Endothelial cell of umbilical vein (primary cell): ENCODE measurements around the gene SURF6.

ENCODE experiments used
- EZH2 ChIP-seq: IDR thresholded peaks from 2 replicates; pipeline ENCODE4 v1.6.1; 2012; ENCODE audit warnings: borderline replicate concordance, low read depth, mild to moderate bottlenecking, moderate library complexity, low read length, inconsistent platforms; ENCODE audit not compliant: severe bottlenecking
- POLR2A ChIP-seq: IDR thresholded peaks from 2 replicates; pipeline ENCODE4 v1.6.1; 2012; ENCODE audit warnings: low read depth, mild to moderate bottlenecking, control low read depth, low read length
- TF ChIP-seq, protein P1 (sequence below), 2 donors: IDR thresholded peaks; 1 replicate in 1 of 2; 2 replicates in 1 of 2; pipeline ENCODE4 v1.5.1; 2011; ENCODE audit warnings: low read length in 2 of 2, mild to moderate bottlenecking in 2 of 2, moderate library complexity in 2 of 2, control low read depth in 1 of 2, inconsistent platforms in 1 of 2, low read depth in 1 of 2; ENCODE audit not compliant: insufficient read depth in 1 of 2; ENCODE audit errors: extremely low read depth in 1 of 2

GRCh38 chr9:133341369-133342068 lies 5.5 kb upstream of the SURF6 start:
- TF ChIP-seq, protein P1, sequence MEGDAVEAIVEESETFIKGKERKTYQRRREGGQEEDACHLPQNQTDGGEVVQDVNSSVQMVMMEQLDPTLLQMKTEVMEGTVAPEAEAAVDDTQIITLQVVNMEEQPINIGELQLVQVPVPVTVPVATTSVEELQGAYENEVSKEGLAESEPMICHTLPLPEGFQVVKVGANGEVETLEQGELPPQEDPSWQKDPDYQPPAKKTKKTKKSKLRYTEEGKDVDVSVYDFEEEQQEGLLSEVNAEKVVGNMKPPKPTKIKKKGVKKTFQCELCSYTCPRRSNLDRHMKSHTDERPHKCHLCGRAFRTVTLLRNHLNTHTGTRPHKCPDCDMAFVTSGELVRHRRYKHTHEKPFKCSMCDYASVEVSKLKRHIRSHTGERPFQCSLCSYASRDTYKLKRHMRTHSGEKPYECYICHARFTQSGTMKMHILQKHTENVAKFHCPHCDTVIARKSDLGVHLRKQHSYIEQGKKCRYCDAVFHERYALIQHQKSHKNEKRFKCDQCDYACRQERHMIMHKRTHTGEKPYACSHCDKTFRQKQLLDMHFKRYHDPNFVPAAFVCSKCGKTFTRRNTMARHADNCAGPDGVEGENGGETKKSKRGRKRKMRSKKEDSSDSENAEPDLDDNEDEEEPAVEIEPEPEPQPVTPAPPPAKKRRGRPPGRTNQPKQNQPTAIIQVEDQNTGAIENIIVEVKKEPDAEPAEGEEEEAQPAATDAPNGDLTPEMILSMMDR (IDR thresholded peaks at IDR 0.05; ENCODE audit: extremely low read depth in 1 of 2, insufficient read depth in 1 of 2, low read depth in 1 of 2, low read length in 2 of 2) = no peak
- TF ChIP-seq POLR2A (no peak), EZH2 (no peak)
